ENCODE measurements around the gene APOC1. TPM values are rescaled to one million over a fixed set of nuclear protein-coding genes. Genes with fewer than 3 reads are reported as not detected.
A peak's percentile ranks its signal among the peaks of the same experiment; 100 is the strongest.

APOC1 gene
- total RNA-seq, 1 experiment from 2014 or later: not detected

DNA sequence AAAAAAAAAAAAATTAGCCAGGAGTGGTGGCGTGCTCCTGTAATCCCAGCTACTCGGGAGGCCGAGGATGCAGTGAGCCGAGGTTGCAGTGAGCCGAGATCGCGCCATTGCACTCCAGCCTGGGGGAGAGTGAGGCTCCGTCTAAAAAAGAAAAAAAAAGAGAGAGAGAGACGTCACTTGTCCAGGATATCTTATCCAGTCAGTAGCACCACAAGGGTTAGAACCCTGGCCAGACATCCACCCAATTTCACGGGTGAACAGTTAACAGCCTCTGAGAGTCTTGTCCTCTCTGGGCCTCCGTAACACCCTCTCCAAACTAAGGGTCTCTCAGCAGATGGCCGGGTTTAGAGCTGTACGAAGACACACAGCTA is 39.9 kb downstream of the APOC1 start:
- Histone ChIP-seq H3K79me2 (ENCODE audit: low read length) (peaks cover 52% of the 10 kb centered on the region), H2AFZ (ENCODE audit: low read length) (peak overlapping the region; percentile 82; the same call in 1 of the 2 replicates), H3K4me3 (ENCODE audit: low read length) (peak overlapping the region; percentile 100), H3K36me3 (ENCODE audit: insufficient read depth, low read length) (no peaks in the 10 kb centered on the region), H3K9ac (ENCODE audit: low read length) (peak overlapping the region; percentile 99), H3K27me3 (ENCODE audit: low read length) (no peaks in the 10 kb centered on the region), H3K4me2 (ENCODE audit: low read depth, low read length, poor library complexity, severe bottlenecking) (peak overlapping the region; percentile 88), H3K9me3 (ENCODE audit: low read length) (no peaks in the 10 kb centered on the region), H3K27ac (ENCODE audit: low read length) (peak overlapping the region; percentile 82), H4K20me1 (ENCODE audit: insufficient read depth, low read depth, low read length) (peaks cover 26% of the 10 kb centered on the region), H3K4me1 (ENCODE audit: low read length) (peaks cover 41% of the 10 kb centered on the region), H3K9me2 (replicated peaks; ENCODE audit: insufficient read depth, low read length) (no peaks in the 10 kb centered on the region)
- DNase-seq: no peak

DNA sequence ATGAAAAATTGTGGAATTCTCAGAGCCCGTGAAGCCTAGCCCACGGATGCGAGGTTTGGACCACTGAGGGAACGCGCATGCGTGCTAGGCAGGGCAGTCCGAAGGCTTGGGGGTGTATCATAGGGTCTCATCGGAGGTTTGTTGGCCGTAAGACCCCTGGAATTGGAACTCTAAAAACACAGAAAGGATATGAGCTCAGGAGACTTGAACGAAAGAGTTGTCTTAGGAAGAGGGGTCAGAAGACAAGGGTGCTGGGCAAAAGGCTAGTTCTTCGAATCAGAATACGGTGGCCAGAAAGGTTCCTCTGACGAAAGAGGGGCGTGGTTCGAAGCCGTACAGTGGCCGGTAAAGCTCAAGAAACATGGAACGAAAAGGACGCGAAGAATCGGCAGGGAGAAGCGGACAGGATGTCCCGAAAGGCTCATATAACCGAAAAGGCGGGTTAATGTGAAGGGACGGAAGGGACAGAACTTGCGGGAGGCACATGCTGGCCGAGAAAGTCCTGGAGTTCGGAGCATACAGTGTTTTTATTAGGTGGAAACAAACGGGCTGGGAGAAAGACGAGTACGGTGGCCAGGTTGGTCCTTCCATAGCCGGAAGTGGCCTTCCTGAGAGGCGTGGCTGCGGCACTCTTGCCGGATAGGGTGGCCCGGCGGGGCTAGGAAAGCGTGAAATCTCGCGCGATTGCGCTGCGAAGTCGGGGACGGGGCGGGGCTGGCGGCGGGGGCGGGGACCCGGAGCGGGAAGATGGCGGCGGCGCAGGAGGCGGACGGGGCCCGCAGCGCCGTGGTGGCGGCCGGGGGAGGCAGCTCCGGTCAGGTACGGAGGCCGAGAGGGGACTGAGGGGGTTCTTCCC is 40.5 kb downstream of the APOC1 start, which contains the start of gene CLPTM1:
TSS of gene CLPTM1 (plus strand) at position 732 of the 856 bp plus-strand sequence. CDS start at position 748, 16 bp downstream.
- DNase-seq: peak; percentile 99
- peaks cover 58% of the 10 kb centered on the region for H3K79me2 ChIP-seq (ENCODE audit: low read length)
- no peaks in the 10 kb centered on the region for H3K36me3 ChIP-seq (ENCODE audit: insufficient read depth, low read length)
- peaks cover 47% of the 10 kb centered on the region for H3K4me1 ChIP-seq (ENCODE audit: low read length)
- H3K4me3 ChIP-seq (ENCODE audit: low read length): peak within 1 kb of the TSS; percentile 100
- H3K27me3 ChIP-seq (ENCODE audit: low read length): no peaks in the 10 kb centered on the region
- peak within 1 kb of the TSS; percentile 95 for H3K4me2 ChIP-seq (ENCODE audit: low read depth, low read length, poor library complexity, severe bottlenecking)
- H3K27ac ChIP-seq (ENCODE audit: low read length): peak within 1 kb of the TSS; percentile 82
- peak within 1 kb of the TSS; percentile 82; the same call in 1 of the 2 replicates for H2AFZ ChIP-seq (ENCODE audit: low read length)
- no peaks in the 10 kb centered on the region for H3K9me3 ChIP-seq (ENCODE audit: low read length)
- no peaks in the 10 kb centered on the region for H3K9me2 ChIP-seq (replicated peaks; ENCODE audit: insufficient read depth, low read length)
- H4K20me1 ChIP-seq (ENCODE audit: insufficient read depth, low read depth, low read length): peaks cover 31% of the 10 kb centered on the region
- peak within 1 kb of the TSS; percentile 99 for H3K9ac ChIP-seq (ENCODE audit: low read length)

DNA sequence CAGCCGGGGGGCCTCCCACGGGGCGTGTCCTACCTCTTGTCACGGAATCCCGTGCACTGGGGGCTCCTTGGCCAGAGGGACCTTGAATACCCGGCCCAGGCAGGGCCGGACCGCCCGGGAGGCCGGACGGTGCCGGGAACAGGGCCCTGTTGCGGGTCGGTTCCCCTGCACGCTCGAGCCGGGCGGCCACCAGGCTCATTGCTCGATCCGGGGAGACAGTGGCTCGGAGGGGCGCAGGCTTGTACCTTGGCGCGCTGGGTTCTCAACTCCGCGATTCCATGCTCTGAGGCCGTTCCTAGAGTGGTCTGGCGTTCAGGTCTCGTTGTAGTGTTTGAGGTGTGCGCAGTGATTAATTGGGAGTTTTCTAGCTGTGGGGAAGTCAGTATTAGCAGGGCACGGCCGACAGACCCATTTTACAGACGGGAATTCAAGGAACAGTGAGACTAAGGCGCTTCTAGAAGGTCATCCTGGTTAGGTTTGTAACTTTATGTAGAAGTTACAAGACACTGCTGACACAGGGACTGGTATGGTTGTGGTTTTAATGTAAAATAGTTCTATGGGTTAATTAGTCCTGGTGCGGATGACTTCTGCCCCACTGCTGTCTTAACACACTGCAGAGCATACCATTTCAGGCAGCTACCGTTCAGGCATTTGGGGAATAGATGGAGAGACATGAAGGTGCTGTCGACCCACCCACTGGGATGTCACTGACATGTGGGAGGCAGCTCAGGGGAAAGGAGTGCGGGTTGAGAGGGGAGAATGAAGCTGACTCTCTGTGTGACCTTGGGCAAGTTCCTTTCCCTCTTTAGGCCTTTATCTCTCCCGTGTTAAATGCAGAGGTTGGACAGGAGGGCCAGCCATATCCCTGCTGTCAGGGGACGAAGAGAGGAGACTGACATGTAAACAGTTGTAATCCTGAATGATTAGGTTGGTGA is 41.4 kb downstream of the APOC1 start:
- peak overlapping the region; percentile 95 for H3K4me2 ChIP-seq (ENCODE audit: low read depth, low read length, poor library complexity, severe bottlenecking)
- peak overlapping the region; percentile 28; the same call in 1 of the 2 replicates for H3K27ac ChIP-seq (ENCODE audit: low read length)
- H2AFZ ChIP-seq (ENCODE audit: low read length): no peak overlapping the region
- peak overlapping the region; percentile 100 for H3K4me3 ChIP-seq (ENCODE audit: low read length)
- no peaks in the 10 kb centered on the region for H3K36me3 ChIP-seq (ENCODE audit: insufficient read depth, low read length)
- peak overlapping the region; percentile 99 for H3K9ac ChIP-seq (ENCODE audit: low read length)
- peaks cover 39% of the 10 kb centered on the region for H4K20me1 ChIP-seq (ENCODE audit: insufficient read depth, low read depth, low read length)
- H3K79me2 ChIP-seq (ENCODE audit: low read length): peaks cover 67% of the 10 kb centered on the region
- no peaks in the 10 kb centered on the region for H3K27me3 ChIP-seq (ENCODE audit: low read length)
- H3K4me1 ChIP-seq (ENCODE audit: low read length): peaks cover 56% of the 10 kb centered on the region
- no peaks in the 10 kb centered on the region for H3K9me2 ChIP-seq (replicated peaks; ENCODE audit: insufficient read depth, low read length)
- no peaks in the 10 kb centered on the region for H3K9me3 ChIP-seq (ENCODE audit: low read length)
- DNase-seq: peak; percentile 65

DNA sequence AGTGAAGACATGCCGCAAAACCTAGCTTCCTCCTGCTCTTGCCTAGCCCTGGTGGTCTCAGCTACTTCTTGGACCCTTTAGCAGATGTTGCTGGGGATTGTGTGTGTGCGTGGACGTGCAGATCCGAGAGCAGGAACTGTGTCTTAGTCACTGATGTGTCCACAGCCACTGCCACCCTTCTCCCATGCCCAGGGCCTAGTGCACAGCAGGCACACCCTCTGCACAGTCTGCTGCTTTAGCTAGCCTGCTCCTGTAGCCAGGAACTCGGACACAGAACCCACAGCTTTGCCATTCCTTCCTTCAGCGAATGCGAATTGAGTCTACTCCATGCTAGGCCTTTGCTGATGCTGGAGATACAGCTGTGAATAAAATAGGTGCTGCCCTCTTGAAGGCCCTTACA is 43.1 kb downstream of the APOC1 start:
- Histone ChIP-seq H2AFZ (ENCODE audit: low read length) (no peak overlapping the region), H3K9me2 (replicated peaks; ENCODE audit: insufficient read depth, low read length) (no peaks in the 10 kb centered on the region), H3K4me2 (ENCODE audit: low read depth, low read length, poor library complexity, severe bottlenecking) (peak overlapping the region; percentile 95), H3K27ac (ENCODE audit: low read length) (peak overlapping the region; percentile 21; the same call in 1 of the 2 replicates), H3K4me3 (ENCODE audit: low read length) (no peak overlapping the region), H3K9ac (ENCODE audit: low read length) (peak overlapping the region; percentile 99), H3K4me1 (ENCODE audit: low read length) (peaks cover 67% of the 10 kb centered on the region), H3K79me2 (ENCODE audit: low read length) (peaks cover 84% of the 10 kb centered on the region), H3K9me3 (ENCODE audit: low read length) (no peaks in the 10 kb centered on the region), H3K36me3 (ENCODE audit: insufficient read depth, low read length) (peaks cover 9% of the 10 kb centered on the region; the same call in 1 of the 2 replicates), H3K27me3 (ENCODE audit: low read length) (no peaks in the 10 kb centered on the region), H4K20me1 (ENCODE audit: insufficient read depth, low read depth, low read length) (peaks cover 44% of the 10 kb centered on the region)
- DNase-seq: peak; percentile 29

DNA sequence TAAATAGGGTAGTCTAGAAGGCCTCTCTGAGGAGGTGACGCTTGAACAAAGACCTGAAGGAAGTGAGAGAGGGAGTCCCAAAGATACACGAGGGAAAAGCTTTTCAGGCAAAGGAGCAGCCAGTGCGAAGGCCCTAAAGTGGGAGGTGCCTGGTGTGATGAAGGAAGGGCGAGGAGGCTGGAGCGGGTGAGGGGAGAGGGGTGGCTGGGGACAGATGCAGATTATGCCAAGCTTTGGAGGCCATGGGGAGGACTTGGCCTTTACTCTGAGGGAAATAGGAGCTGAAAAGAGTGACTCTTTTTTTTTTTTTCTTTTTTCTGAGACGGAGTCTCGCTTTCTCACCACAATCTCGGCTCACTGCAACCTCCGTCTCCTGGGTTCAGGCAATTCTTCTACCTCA is 43.7 kb downstream of the APOC1 start:
- Histone ChIP-seq H3K79me2 (ENCODE audit: low read length) (peaks cover 85% of the 10 kb centered on the region), H4K20me1 (ENCODE audit: insufficient read depth, low read depth, low read length) (peaks cover 44% of the 10 kb centered on the region), H3K4me1 (ENCODE audit: low read length) (peaks cover 67% of the 10 kb centered on the region), H3K27ac (ENCODE audit: low read length) (peak overlapping the region; percentile 21; the same call in 1 of the 2 replicates), H3K36me3 (ENCODE audit: insufficient read depth, low read length) (peaks cover 10% of the 10 kb centered on the region; the same call in 1 of the 2 replicates), H3K4me2 (ENCODE audit: low read depth, low read length, poor library complexity, severe bottlenecking) (peak overlapping the region; percentile 95), H3K9me2 (replicated peaks; ENCODE audit: insufficient read depth, low read length) (no peaks in the 10 kb centered on the region), H3K9ac (ENCODE audit: low read length) (peak overlapping the region; percentile 99), H3K4me3 (ENCODE audit: low read length) (no peak overlapping the region), H2AFZ (ENCODE audit: low read length) (no peak overlapping the region), H3K27me3 (ENCODE audit: low read length) (no peaks in the 10 kb centered on the region), H3K9me3 (ENCODE audit: low read length) (no peaks in the 10 kb centered on the region)
- no peak for DNase-seq

DNA sequence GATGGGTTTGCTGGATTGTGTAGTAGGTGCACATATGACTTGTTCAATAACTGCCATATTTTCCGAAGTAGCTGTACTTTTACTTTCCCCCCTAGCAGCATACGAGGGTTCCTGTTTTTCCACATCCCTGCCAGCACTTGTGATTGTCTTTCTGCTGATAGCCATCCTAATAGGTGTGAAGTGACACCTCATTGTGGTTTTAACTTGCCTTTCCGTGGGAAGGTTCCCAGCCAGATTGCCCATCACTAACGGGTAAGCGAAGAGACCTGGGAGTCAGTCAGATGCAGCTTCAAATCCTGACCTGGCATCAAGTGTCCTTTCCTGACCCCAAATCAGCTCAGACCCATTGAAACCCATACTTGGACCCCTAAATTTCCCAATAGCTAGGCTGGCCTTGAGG is 45.3 kb downstream of the APOC1 start:
- H3K4me2 ChIP-seq (ENCODE audit: low read depth, low read length, poor library complexity, severe bottlenecking): no peak overlapping the region

DNA sequence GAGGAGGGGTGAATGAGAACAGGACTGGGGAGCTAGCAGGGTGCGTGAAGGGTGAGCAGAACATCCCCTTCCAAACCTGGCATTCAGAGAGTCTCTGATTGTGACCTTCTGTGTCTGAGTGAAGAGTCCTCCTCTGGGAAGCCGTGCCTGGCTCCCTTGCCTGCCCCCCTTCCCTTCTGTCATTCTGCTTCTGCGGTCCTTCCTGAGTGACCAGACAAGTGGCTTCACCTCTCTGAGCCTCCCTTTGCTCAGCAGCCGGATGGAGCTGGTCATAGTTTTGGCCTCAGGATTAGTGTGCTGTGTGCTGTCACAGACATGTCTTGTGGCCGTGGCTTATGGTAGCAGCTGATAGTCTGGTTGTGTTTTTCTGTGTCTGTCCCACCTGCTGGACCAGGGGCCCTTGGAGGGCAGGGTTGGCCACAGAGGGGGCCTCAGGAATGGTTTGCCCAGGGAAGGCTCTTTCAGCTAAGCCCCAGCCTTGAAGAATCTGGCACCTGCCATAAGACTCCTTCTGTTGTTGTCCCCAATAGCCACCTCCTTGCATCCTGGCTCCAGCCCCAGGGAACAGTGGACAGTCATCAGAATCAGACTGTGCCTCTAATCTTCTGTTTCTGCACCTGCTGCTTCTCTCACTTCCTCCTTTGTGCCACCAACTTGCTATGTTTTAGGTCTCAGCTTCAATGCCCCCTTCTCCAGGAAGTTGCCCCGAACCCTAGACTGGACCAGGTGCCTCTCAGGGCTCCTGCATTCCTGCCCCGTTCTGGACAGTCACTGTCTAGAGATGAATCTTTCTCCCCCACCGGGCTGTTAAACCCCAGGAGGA is 46.7 kb downstream of the APOC1 start:
- Histone ChIP-seq H3K79me2 (ENCODE audit: low read length) (peaks cover 67% of the 10 kb centered on the region), H3K9ac (ENCODE audit: low read length) (peak overlapping the region; percentile 30), H3K36me3 (ENCODE audit: insufficient read depth, low read length) (peaks cover 17% of the 10 kb centered on the region; the same call in 1 of the 2 replicates), H3K4me3 (ENCODE audit: low read length) (no peak overlapping the region; the same call in 1 of the 2 replicates), H3K4me2 (ENCODE audit: low read depth, low read length, poor library complexity, severe bottlenecking) (peak overlapping the region; percentile 42), H3K27me3 (ENCODE audit: low read length) (no peaks in the 10 kb centered on the region), H2AFZ (ENCODE audit: low read length) (no peak overlapping the region), H3K9me2 (replicated peaks; ENCODE audit: insufficient read depth, low read length) (no peaks in the 10 kb centered on the region), H3K4me1 (ENCODE audit: low read length) (peaks cover 53% of the 10 kb centered on the region), H3K27ac (ENCODE audit: low read length) (peak overlapping the region; percentile 73), H4K20me1 (ENCODE audit: insufficient read depth, low read depth, low read length) (peaks cover 37% of the 10 kb centered on the region), H3K9me3 (ENCODE audit: low read length) (no peaks in the 10 kb centered on the region)
- DNase-seq: peak; percentile 69

More for the DNA sequence above, 45.3 kb downstream of the APOC1 start:
- Histone ChIP-seq H2AFZ (ENCODE audit: low read length) (no peak overlapping the region), H3K27ac (ENCODE audit: low read length) (peak overlapping the region; percentile 73; the same call in 1 of the 2 replicates), H3K27me3 (ENCODE audit: low read length) (no peaks in the 10 kb centered on the region), H3K9me3 (ENCODE audit: low read length) (no peaks in the 10 kb centered on the region), H3K9me2 (replicated peaks; ENCODE audit: insufficient read depth, low read length) (no peaks in the 10 kb centered on the region), H4K20me1 (ENCODE audit: insufficient read depth, low read depth, low read length) (peaks cover 44% of the 10 kb centered on the region), H3K4me3 (ENCODE audit: low read length) (no peak overlapping the region), H3K36me3 (ENCODE audit: insufficient read depth, low read length) (peaks cover 12% of the 10 kb centered on the region; the same call in 1 of the 2 replicates), H3K9ac (ENCODE audit: low read length) (peak overlapping the region; percentile 30), H3K4me1 (ENCODE audit: low read length) (peaks cover 57% of the 10 kb centered on the region), H3K79me2 (ENCODE audit: low read length) (peaks cover 76% of the 10 kb centered on the region)
- DNase-seq: no peak
